OCI-LY1 (cell line): ENCODE results near the gene NECAB2.

Experiments used
- H2AFZ ChIP-seq: fragments of 200-600 bp; sonication (generic), shearing (Covaris generic); 2 replicates; pipeline ENCODE4 v1.6.0; 2014; ENCODE audit warnings: antibody characterized with exemption, mild to moderate bottlenecking, low read length
- H3F3A ChIP-seq: fragments of 200-600 bp; sonication (generic), shearing (Covaris generic); 2 replicates; pipeline ENCODE4 v1.6.0; 2014; ENCODE audit warnings: mild to moderate bottlenecking, antibody characterized with exemption, low read length, moderate library complexity; ENCODE audit not compliant: insufficient read depth
- H3K27ac ChIP-seq: fragments of 200-600 bp; sonication (generic); 2 replicates; pipeline ENCODE4 v1.5.1; 2014; ENCODE audit warnings: low read length, mixed run types, mild to moderate bottlenecking, low read depth; ENCODE audit not compliant: poor library complexity, severe bottlenecking
- H3K27me3 ChIP-seq: fragments of 200-600 bp; sonication (generic); 2 replicates; pipeline ENCODE4 v1.6.0; 2014; ENCODE audit warnings: antibody characterized with exemption, mild to moderate bottlenecking, low read length, moderate library complexity; ENCODE audit not compliant: insufficient read depth
- H3K36me3 ChIP-seq: fragments of 200-600 bp; sonication (generic); 2 replicates; pipeline ENCODE4 v1.6.1; 2014; ENCODE audit warnings: mild to moderate bottlenecking, antibody characterized with exemption, low read length, moderate library complexity, mixed read lengths; ENCODE audit not compliant: insufficient read depth
- H3K4me1 ChIP-seq: fragments of 200-600 bp; sonication (generic); 2 replicates; pipeline ENCODE4 v1.5.1; 2014; ENCODE audit warnings: mild to moderate bottlenecking, low read length, moderate library complexity; ENCODE audit not compliant: insufficient read depth, severe bottlenecking
- H3K4me2 ChIP-seq: fragments of 200-600 bp; sonication (generic), shearing (Covaris generic); 2 replicates; pipeline ENCODE4 v1.6.1; 2014; ENCODE audit warnings: low read length
- H3K4me3 ChIP-seq: fragments of 200-600 bp; sonication (generic); 2 replicates; pipeline ENCODE4 v1.5.1; 2014; ENCODE audit warnings: low read length, low read depth, mild to moderate bottlenecking, mixed read lengths; ENCODE audit not compliant: poor library complexity, severe bottlenecking
- H3K79me2 ChIP-seq: fragments of 200-600 bp; shearing (Covaris generic); 2 replicates; pipeline ENCODE4 v1.6.1; 2016; ENCODE audit warnings: mixed run types, low read length, mixed read lengths; ENCODE audit not compliant: insufficient read depth
- H3K9ac ChIP-seq: fragments of 200-600 bp; sonication (generic), shearing (Covaris generic); 2 replicates; pipeline ENCODE4 v1.6.1; 2014; ENCODE audit warnings: mild to moderate bottlenecking, low read length, mixed read lengths
- H3K9me2 ChIP-seq: fragments of 200-600 bp; sonication (generic), shearing (Covaris generic); 2 replicates; pipeline ENCODE4 v1.6.1; 2014; ENCODE audit warnings: low read depth, mild to moderate bottlenecking, low read length, mixed read lengths
- H3K9me3 ChIP-seq: fragments of 200-600 bp; shearing (Covaris generic); 2 replicates; pipeline ENCODE4 v1.6.1; 2014; ENCODE audit warnings: low read length, mixed read lengths
- H4K20me1 ChIP-seq: fragments of 200-600 bp; sonication (generic), shearing (Covaris generic); 2 replicates; pipeline ENCODE4 v1.6.0; 2016; ENCODE audit warnings: mild to moderate bottlenecking, low read length; ENCODE audit not compliant: insufficient read depth
- EZH2 ChIP-seq: fragments of 200-600 bp; sonication (generic), shearing (Covaris generic); IDR thresholded peaks from 2 replicates; pipeline ENCODE4 v1.8.0; 2017; ENCODE audit warnings: borderline replicate concordance, mixed run types, mild to moderate bottlenecking, antibody characterized with exemption, low read length, moderate library complexity, mixed read lengths
- TF ChIP-seq, protein P1 (sequence below): fragments of 200-600 bp; sonication (generic), shearing (Covaris generic); IDR thresholded peaks from 2 replicates; pipeline ENCODE4 v1.5.1; 2017; ENCODE audit warnings: mild to moderate bottlenecking, antibody characterized with exemption, low read length, moderate library complexity, mixed read lengths

NECAB2 gene

DNA sequence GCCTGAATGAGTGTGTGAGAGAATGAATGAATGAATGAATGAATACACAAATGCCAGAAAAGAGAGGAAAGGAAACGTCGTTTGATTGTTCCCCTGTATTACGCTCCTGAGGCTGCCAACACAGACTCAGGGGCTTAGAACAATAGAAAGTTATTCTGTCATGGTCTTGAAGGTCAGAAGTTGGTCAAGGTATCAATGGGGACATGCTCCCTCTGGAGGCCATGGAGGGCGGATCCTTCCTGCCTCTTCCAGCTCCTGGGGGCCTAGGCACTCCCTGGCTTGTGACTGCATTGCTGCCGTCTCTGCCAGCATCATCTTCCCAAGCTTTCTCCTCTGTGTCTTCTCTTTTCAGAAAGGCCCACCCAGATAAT lies 76.1 kb downstream of the NECAB2 start:
- TF ChIP-seq, protein P1, sequence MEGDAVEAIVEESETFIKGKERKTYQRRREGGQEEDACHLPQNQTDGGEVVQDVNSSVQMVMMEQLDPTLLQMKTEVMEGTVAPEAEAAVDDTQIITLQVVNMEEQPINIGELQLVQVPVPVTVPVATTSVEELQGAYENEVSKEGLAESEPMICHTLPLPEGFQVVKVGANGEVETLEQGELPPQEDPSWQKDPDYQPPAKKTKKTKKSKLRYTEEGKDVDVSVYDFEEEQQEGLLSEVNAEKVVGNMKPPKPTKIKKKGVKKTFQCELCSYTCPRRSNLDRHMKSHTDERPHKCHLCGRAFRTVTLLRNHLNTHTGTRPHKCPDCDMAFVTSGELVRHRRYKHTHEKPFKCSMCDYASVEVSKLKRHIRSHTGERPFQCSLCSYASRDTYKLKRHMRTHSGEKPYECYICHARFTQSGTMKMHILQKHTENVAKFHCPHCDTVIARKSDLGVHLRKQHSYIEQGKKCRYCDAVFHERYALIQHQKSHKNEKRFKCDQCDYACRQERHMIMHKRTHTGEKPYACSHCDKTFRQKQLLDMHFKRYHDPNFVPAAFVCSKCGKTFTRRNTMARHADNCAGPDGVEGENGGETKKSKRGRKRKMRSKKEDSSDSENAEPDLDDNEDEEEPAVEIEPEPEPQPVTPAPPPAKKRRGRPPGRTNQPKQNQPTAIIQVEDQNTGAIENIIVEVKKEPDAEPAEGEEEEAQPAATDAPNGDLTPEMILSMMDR: no peak
- TF ChIP-seq EZH2: no peak
- Histone ChIP-seq H3K79me2 (no peaks in the 10 kb centered on the region), H3K27ac (no peak overlapping the region), H3K36me3 (no peaks in the 10 kb centered on the region), H3K9ac (no peak overlapping the region), H3F3A (no peaks in the 10 kb centered on the region), H3K4me3 (no peak overlapping the region), H4K20me1 (no peaks in the 10 kb centered on the region), H3K27me3 (no peaks in the 10 kb centered on the region), H3K9me2 (no peaks in the 10 kb centered on the region), H3K4me2 (no peak overlapping the region), H2AFZ (no peak overlapping the region), H3K9me3 (no peaks in the 10 kb centered on the region), H3K4me1 (no peaks in the 10 kb centered on the region)

DNA sequence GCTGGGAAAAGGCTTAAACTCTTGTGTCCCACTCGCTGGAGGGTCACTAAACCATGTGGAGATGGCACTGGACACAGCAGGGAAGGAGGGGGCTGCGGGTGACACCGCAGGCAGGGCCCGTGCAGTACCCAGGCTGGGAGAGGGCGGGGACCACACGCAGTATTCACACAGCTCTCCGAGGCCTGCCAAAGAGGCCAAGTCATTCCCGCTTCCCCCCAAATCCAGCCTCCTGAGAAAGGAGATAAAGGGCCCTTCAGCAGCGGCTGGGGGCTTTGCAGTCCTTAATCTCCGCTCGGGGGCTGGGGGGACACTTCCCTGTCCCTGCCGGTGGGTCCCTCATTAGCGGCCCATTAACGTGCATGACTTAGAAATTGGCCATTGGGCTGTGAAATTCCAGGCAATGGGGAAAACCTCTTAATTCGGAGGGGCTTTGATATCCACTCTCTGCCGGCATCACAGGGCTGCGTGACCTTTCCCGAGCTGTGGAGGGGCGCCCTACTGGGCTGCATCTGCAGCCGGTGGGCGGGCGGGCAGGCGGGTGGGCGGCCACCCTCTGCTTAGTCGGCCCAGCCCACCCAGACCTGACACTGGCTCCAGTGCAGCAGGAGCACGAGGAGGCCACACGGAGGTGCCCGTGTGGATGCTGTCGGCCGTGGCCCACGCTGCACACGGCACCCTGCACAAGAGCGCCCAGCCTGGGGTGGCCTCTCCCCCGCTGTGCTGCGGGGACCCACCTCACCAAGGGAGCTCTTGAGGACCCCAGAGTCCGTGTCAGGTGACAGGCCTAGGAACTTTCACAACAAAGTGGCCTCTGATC lies 77.2 kb downstream of the NECAB2 start:
- Histone ChIP-seq H3K36me3 (peaks cover 3% of the 10 kb centered on the region; the same call in 1 of the 2 replicates), H3K79me2 (no peaks in the 10 kb centered on the region), H3K27ac (no peak overlapping the region), H3K9me2 (no peaks in the 10 kb centered on the region), H4K20me1 (no peaks in the 10 kb centered on the region), H3K27me3 (no peaks in the 10 kb centered on the region), H3K4me2 (no peak overlapping the region), H3K4me3 (no peak overlapping the region), H3K9ac (no peak overlapping the region), H2AFZ (no peak overlapping the region), H3K9me3 (no peaks in the 10 kb centered on the region), H3F3A (no peaks in the 10 kb centered on the region), H3K4me1 (no peaks in the 10 kb centered on the region)
- TF ChIP-seq, protein P1: no peak
- TF ChIP-seq EZH2: no peak

DNA sequence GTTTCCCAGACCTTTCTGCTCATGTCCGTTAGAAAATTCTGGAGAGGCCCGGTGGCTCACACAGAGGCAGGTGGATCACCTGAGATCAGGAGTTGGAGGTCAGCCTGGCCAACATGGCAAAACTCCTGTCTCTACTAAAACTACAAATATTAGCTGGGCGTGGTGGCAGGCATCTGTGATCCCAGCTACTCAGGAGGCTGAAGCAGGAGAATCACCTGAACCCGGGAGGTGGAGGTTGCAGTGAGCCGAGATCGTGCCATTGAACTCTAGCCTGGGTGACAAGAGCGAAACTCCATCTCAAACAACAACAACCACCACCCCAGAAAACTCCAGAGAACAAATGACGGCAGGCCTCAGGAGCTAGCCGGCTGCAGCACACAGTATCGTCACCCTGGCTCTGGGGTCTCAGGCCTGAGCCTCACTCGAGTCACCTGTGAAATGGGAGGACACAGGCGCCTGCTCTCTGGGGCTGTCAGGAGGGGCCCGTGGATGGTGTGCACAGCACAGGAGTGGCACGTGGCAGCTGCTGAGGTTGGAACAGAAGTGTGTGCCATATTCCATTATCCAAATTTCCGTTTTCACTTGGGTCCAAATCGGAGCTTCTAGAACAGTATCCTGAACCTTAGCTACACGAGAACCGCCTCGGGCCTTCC lies 77.9 kb downstream of the NECAB2 start:
- Histone ChIP-seq H3K4me2 (no peak overlapping the region), H3K9ac (no peak overlapping the region)

More for the DNA sequence above, 77.9 kb downstream of the NECAB2 start:
- Histone ChIP-seq H3K9me2 (no peaks in the 10 kb centered on the region), H3K4me1 (no peaks in the 10 kb centered on the region), H3K36me3 (peaks cover 6% of the 10 kb centered on the region; the same call in 1 of the 2 replicates), H3K27ac (no peak overlapping the region), H3K79me2 (no peaks in the 10 kb centered on the region), H4K20me1 (no peaks in the 10 kb centered on the region), H3K9me3 (no peaks in the 10 kb centered on the region), H3K27me3 (no peaks in the 10 kb centered on the region), H3K4me3 (no peak overlapping the region), H3F3A (no peaks in the 10 kb centered on the region), H2AFZ (no peak overlapping the region)
- TF ChIP-seq, protein P1: no peak
- no peak for TF ChIP-seq EZH2
